ENCODE measurements around the gene SUGCT. TPM values are rescaled to one million over a fixed set of nuclear protein-coding genes. Genes with fewer than 3 reads are reported as not detected.
"Not testable (repeated sequence)": the region's sequence is repeated elsewhere in the genome, so short reads cannot be mapped to it uniquely, and the experiment has no call there.

The SUGCT gene
- total and polyA plus RNA-seq, 4 donors, result 37.9 to 152 (median 53.2) TPM

DNA sequence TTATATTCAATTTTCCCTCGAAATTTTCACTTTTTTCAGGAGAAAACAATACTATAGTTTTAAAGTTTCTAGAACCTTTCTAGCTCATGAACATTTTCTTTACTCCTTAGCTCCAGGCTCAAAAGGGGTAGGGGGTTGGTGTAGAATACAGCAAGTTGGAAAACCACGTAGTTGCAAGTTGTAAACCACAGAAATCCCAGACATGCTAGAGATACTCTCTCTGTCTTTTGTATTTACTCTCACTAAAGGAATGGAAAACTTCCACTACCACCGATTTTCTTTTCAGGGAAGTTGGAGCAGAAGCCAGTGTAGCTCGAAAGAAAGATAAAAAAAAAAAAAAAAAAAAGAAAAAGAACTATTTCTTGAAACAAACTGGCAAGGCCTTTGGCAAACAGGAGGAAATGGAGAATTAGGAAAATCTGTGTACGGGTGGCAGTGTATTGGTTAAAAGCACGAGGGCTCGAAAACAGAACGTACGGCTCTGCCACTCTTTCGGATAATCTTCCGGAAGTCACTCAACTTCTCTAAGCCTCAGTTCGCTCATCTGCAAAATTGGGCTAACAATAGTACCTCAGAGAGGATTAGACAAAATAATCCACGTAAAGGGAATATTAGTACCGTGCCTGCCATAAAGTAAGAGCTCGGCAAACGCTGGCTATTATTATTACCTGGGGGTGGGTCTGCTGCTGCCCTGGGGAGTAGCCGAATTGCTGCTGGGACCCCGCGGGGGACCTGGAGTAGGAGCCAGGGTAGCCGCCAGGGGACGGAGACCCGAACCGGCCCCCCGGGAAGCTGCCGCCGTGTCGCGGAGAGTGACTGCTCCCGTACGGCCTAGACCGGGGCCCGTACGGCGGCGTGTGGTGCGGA, 1.0 kb upstream of the SUGCT start:
- Histone ChIP-seq H3K4me3 (ENCODE audit: low read length in 2 of 2) (peak overlapping the region; percentile 88 to 89), H3K36me3 (ENCODE audit: control insufficient read depth in 1 of 2, insufficient read depth in 2 of 2, low read length in 1 of 2) (no peaks in the 10 kb centered on the region), H3K9me3 (ENCODE audit: control insufficient read depth, low read length) (no peaks in the 10 kb centered on the region), H3K27ac (ENCODE audit: low read depth in 1 of 2, low read length in 2 of 2) (peak overlapping the region; percentile 30 to 36), H3K27me3 (ENCODE audit: control insufficient read depth in 1 of 2, insufficient read depth in 2 of 2, low read length in 1 of 2) (no peaks in the 10 kb centered on the region), H3K4me1 (ENCODE audit: control insufficient read depth in 1 of 2, insufficient read depth in 2 of 2, low read length in 2 of 2) (no peaks in the 10 kb centered on the region)
- ATAC-seq (ENCODE audit: low FRiP score) (peak; percentile 81), DNase-seq (no peak)
- 1% methylated on average over 36 of the region's 36 CpGs for WGBS, 2 donors
- intact Hi-C loops (cut with DNase I), result loop anchor here in 1 of 2 donors (10.0 kb wide), 1 partner anchor 179 kb away; the partner anchor contains the start of gene CDK13

DNA sequence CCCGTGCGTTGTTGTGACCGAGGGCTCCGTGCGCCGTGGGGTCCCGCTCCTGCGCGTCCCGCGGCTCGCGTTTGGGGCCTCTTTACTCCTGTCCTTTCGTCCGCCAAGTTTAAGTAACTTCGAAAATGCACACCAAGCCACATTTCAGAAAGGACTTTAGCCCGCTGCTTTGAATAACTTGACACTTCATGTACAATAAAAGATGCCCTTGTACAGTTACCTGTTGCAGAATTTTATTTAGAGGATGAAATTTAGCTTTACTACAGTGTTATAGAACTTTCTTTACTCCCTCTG, 459 bp downstream of the SUGCT start:
- peak overlapping the region in 1 of 2 donors; percentile 72 for H3K27ac ChIP-seq (ENCODE audit: low read depth in 1 of 2, low read length in 2 of 2)
- WGBS, 2 donors, result 0 to 1% methylated on average over 17 of the region's 17 CpGs
- H3K4me1 ChIP-seq (ENCODE audit: control insufficient read depth in 1 of 2, insufficient read depth in 2 of 2, low read length in 2 of 2), result no peaks in the 10 kb centered on the region
- no peaks in the 10 kb centered on the region for H3K9me3 ChIP-seq (ENCODE audit: control insufficient read depth, low read length)
- H3K36me3 ChIP-seq (ENCODE audit: control insufficient read depth in 1 of 2, insufficient read depth in 2 of 2, low read length in 1 of 2), result no peaks in the 10 kb centered on the region
- intact Hi-C loops (cut with DNase I), result loop anchor here in 1 of 2 donors (10.0 kb wide), 1 partner anchor 180 kb away; the partner anchor contains the start of gene CDK13
- no peaks in the 10 kb centered on the region for H3K27me3 ChIP-seq (ENCODE audit: control insufficient read depth in 1 of 2, insufficient read depth in 2 of 2, low read length in 1 of 2)
- peak; percentile 70 for ATAC-seq (ENCODE audit: low FRiP score)
- DNase-seq, result no peak
- H3K4me3 ChIP-seq (ENCODE audit: low read length in 2 of 2), result peak overlapping the region; percentile 23 to 89

DNA sequence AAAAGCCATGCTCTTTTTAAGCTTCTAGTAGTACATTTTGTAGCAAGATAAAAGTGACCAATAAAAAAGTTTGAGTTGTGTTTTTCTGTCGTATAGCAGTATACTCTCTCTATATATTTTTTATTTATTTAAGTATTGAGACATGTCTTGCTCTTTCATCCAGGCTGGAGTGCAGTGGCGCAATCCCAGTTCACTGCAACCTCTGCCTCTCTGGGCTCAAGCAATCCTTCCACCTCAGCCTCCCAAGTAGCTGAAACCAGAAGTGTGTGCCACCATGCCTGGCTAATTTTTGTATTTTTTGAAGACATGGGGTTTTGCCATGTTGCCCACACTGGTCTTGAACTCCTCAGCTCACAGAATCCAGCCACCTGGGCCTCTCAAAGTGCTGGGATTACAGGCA, 2.8 kb downstream of the SUGCT start:
- ATAC-seq (ENCODE audit: low FRiP score) (no peak), DNase-seq (no peak)
- H3K4me3 ChIP-seq (ENCODE audit: low read length in 2 of 2), result no peak overlapping the region
- no peaks in the 10 kb centered on the region for H3K27me3 ChIP-seq (ENCODE audit: control insufficient read depth in 1 of 2, insufficient read depth in 2 of 2, low read length in 1 of 2)
- intact Hi-C loops (cut with DNase I), result loop anchor here in 1 of 2 donors (10.0 kb wide), 1 partner anchor 183 kb away; the partner anchor contains the start of gene CDK13
- no peaks in the 10 kb centered on the region for H3K36me3 ChIP-seq (ENCODE audit: control insufficient read depth in 1 of 2, insufficient read depth in 2 of 2, low read length in 1 of 2)
- WGBS, 2 donors, result 89 to 97% methylated on average over 2 of the region's 2 CpGs
- H3K9me3 ChIP-seq (ENCODE audit: control insufficient read depth, low read length), result no peaks in the 10 kb centered on the region
- no peaks in the 10 kb centered on the region for H3K4me1 ChIP-seq (ENCODE audit: control insufficient read depth in 1 of 2, insufficient read depth in 2 of 2, low read length in 2 of 2)
- no peak overlapping the region for H3K27ac ChIP-seq (ENCODE audit: low read depth in 1 of 2, low read length in 2 of 2)

DNA sequence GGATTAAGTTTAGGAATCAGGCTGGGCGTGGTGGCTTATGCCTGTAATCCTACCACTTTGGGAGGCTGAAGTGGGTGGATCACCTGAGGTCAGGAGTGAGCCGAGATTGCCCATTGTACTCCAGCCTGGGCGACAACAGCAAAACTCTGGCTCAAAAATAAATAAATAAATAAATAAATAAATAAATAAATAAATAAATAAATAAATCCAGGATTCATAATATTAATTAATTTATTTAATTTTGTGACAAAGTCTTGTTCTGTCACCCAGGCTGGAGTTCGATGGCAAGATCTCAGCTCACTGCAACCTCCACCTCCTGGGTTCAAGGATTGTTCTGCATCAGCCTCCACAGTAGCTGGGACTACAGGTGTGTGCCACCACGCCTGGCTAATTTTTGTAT, 4.2 kb downstream of the SUGCT start:
- H3K4me1 ChIP-seq (ENCODE audit: control insufficient read depth in 1 of 2, insufficient read depth in 2 of 2, low read length in 2 of 2), result no peaks in the 10 kb centered on the region
- no peak overlapping the region for H3K4me3 ChIP-seq (ENCODE audit: low read length in 2 of 2)
- no peaks in the 10 kb centered on the region for H3K36me3 ChIP-seq (ENCODE audit: control insufficient read depth in 1 of 2, insufficient read depth in 2 of 2, low read length in 1 of 2)
- ATAC-seq (ENCODE audit: low FRiP score) (no peak), DNase-seq (no peak)
- no peaks in the 10 kb centered on the region for H3K9me3 ChIP-seq (ENCODE audit: control insufficient read depth, low read length)
- H3K27me3 ChIP-seq (ENCODE audit: control insufficient read depth in 1 of 2, insufficient read depth in 2 of 2, low read length in 1 of 2), result no peaks in the 10 kb centered on the region
- 92 to 93% methylated on average over 5 of the region's 5 CpGs for WGBS, 2 donors
- intact Hi-C loops (cut with DNase I), result loop anchor here in 1 of 2 donors (10.0 kb wide), 1 partner anchor 184 kb away; the partner anchor contains the start of gene CDK13
- no peak overlapping the region for H3K27ac ChIP-seq (ENCODE audit: low read depth in 1 of 2, low read length in 2 of 2)

DNA sequence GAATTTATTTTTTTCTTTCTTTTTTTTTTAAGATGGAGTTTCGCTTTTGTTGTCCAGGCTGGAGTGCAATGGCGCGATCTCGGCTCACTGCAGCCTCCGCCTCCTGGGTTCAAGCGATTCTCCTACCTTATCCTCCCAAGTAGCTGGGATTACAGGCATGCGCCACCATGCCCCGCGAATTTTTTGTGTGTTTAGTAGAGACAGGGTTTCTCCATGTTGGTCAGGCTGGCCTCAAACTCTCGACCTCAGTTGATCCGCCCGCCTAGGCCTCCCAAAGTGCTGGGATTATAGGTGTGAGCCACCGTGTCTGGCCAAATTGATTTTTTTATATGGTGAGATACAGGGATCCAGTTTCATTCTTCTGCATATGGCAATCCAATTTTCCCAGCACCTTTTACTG, 5.1 kb downstream of the SUGCT start:
- not testable (repeated sequence) for H3K9me3 ChIP-seq (ENCODE audit: control insufficient read depth, low read length); ATAC-seq (ENCODE audit: low FRiP score); H3K27me3 ChIP-seq (ENCODE audit: control insufficient read depth in 1 of 2, insufficient read depth in 2 of 2, low read length in 1 of 2); DNase-seq; H3K27ac ChIP-seq (ENCODE audit: low read depth in 1 of 2, low read length in 2 of 2); H3K36me3 ChIP-seq (ENCODE audit: control insufficient read depth in 1 of 2, insufficient read depth in 2 of 2, low read length in 1 of 2); H3K4me1 ChIP-seq (ENCODE audit: control insufficient read depth in 1 of 2, insufficient read depth in 2 of 2, low read length in 2 of 2); H3K4me3 ChIP-seq (ENCODE audit: low read length in 2 of 2)
- 95 to 97% methylated on average over 13 of the region's 13 CpGs for WGBS, 2 donors
- intact Hi-C loops (cut with DNase I), result loop anchor here in 1 of 2 donors (10.0 kb wide), 1 partner anchor 185 kb away; the partner anchor contains the start of gene CDK13

DNA sequence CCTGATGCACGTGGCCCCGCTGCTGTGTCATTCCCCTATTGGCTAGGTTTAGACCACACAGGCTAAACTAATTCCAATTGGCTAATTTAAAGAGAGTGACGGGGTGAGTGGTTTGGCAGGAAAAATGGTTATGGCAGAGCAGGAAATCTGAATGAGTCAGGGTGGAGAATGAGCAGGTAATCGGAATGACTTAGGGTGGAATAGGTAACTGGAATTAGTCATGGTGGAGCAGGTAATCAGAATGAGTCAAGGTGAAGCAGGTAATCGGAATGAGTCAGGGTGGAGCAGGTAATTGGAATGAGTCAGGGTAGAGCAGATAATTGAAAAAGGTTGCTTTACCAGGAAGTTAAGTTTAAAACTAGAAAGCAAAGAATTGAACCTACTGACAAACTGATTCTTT, 7.1 kb downstream of the SUGCT start:
- 94 to 97% methylated on average over 5 of the region's 5 CpGs for WGBS, 2 donors
- intact Hi-C loops (cut with DNase I), result not testable (repeated sequence)

DNA sequence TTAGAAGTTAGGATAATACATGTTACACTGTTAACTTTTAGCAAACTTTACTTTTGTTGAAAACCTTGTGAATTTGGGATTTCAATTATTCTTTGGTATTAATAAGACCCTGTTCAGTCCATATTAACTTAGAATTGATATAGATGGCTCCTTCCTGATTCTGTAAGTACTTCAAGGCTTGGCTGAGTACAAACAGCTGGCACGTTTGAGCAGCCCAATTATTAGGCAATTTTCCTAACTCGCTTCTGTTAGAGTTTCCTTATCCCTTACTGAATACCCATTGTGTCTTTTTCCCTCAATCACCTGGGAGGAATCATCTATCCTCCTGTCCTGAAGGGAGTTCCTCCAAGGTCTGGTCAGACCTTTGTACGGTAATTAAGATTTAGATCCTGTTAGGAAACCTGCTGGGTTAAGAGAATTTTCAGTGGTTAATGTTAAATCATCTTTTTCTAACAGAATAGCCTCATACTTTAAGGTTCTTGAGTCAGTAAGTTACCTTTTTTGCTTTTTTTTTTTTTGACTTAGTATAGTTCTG, 10.9 kb downstream of the SUGCT start:
- DNase-seq; ATAC-seq (ENCODE audit: low FRiP score); H3K4me3 ChIP-seq (ENCODE audit: low read length in 2 of 2); H3K36me3 ChIP-seq (ENCODE audit: control insufficient read depth in 1 of 2, insufficient read depth in 2 of 2, low read length in 1 of 2); H3K4me1 ChIP-seq (ENCODE audit: control insufficient read depth in 1 of 2, insufficient read depth in 2 of 2, low read length in 2 of 2); H3K27me3 ChIP-seq (ENCODE audit: control insufficient read depth in 1 of 2, insufficient read depth in 2 of 2, low read length in 1 of 2); H3K27ac ChIP-seq (ENCODE audit: low read depth in 1 of 2, low read length in 2 of 2); intact Hi-C loops (cut with DNase I); H3K9me3 ChIP-seq (ENCODE audit: control insufficient read depth, low read length): not testable (repeated sequence)
- WGBS, 2 donors, result 90 to 96% methylated on average over 3 of the region's 3 CpGs

More for the DNA sequence above, 7.1 kb downstream of the SUGCT start:
- not testable (repeated sequence) for H3K36me3 ChIP-seq (ENCODE audit: control insufficient read depth in 1 of 2, insufficient read depth in 2 of 2, low read length in 1 of 2); ATAC-seq (ENCODE audit: low FRiP score); H3K4me3 ChIP-seq (ENCODE audit: low read length in 2 of 2); DNase-seq; H3K4me1 ChIP-seq (ENCODE audit: control insufficient read depth in 1 of 2, insufficient read depth in 2 of 2, low read length in 2 of 2); H3K27ac ChIP-seq (ENCODE audit: low read depth in 1 of 2, low read length in 2 of 2); H3K27me3 ChIP-seq (ENCODE audit: control insufficient read depth in 1 of 2, insufficient read depth in 2 of 2, low read length in 1 of 2); H3K9me3 ChIP-seq (ENCODE audit: control insufficient read depth, low read length)

DNA sequence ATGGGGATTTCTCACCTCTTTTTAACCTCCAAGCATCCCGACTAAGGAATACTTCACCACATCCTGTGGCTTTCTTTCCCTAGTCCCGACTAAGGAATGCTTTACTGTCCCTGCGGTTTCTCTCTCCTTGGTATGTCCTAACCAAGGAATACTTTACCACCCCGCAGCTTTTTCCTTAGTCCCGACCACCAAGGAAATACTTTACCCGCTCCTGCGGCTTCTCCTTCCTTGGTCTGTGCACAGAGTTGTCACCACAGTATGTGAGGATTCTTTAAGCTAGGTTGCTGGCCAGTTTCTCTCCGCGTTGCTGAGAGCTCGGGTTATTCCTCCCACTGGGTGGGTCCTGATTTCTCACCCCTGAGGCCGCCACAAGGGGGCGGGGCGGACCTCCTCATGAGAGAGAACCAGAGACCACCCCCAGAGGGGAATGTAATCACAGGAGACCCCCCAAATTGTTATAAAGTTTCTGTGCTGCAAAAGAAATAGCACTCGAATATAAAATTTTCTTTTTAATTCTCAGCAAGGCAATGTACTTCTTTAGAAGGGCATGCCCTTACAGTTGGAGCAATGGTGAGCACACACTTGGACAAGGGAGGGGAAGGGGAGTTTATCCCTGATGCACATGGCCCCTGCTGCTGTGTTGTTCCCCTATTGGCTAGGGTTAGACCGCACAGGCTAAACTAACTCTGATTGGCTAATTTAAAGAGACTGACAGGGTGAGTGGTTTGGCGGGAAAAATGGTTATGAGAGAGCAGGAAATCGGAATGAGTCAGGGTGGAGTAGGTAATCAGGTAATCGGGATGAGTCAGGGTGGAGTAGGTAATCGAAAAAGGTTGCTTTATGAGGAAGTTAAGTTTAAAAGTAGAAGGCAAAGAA, 12.8 kb downstream of the SUGCT start:
- no peak for DNase-seq
- WGBS, 2 donors, result 90 to 91% methylated on average over 19 of the region's 19 CpGs
- ATAC-seq (ENCODE audit: low FRiP score), result no peak
- Histone ChIP-seq H3K36me3 (ENCODE audit: control insufficient read depth in 1 of 2, insufficient read depth in 2 of 2, low read length in 1 of 2) (no peaks in the 10 kb centered on the region), H3K27ac (ENCODE audit: low read depth in 1 of 2, low read length in 2 of 2) (no peak overlapping the region), H3K4me3 (ENCODE audit: low read length in 2 of 2) (no peak overlapping the region), H3K9me3 (ENCODE audit: control insufficient read depth, low read length) (peaks cover 1% of the 10 kb centered on the region), H3K4me1 (ENCODE audit: control insufficient read depth in 1 of 2, insufficient read depth in 2 of 2, low read length in 2 of 2) (no peaks in the 10 kb centered on the region), H3K27me3 (ENCODE audit: control insufficient read depth in 1 of 2, insufficient read depth in 2 of 2, low read length in 1 of 2) (no peaks in the 10 kb centered on the region)
- intact Hi-C loops (cut with DNase I), result no loop called here
